WTC11 (cell line): ENCODE measurements around the gene ZNF280D.

ENCODE experiments used
- CTCF ChIP-seq: fragments of 200-600 bp; IDR thresholded peaks from 2 replicates; pipeline ENCODE4 v1.8.0; 2022; ENCODE audit warnings: antibody characterized with exemption
- MAX ChIP-seq: sonication (generic); formaldehyde crosslinking; IDR thresholded peaks from 2 replicates; pipeline ENCODE4 v1.8.0; 2022; ENCODE audit warnings: mild to moderate bottlenecking, missing genetic modification reagents
- NFYB ChIP-seq: sonication (generic); formaldehyde crosslinking; conservative IDR thresholded peaks from 2 replicates; pipeline ENCODE4 v1.8.0; 2022; ENCODE audit warnings: low read depth, missing genetic modification reagents
- PRDM15 ChIP-seq: sonication (generic); formaldehyde crosslinking; IDR thresholded peaks from 2 replicates; pipeline ENCODE4 v1.8.0; 2022; ENCODE audit warnings: missing genetic modification reagents
- USF1 ChIP-seq: sonication (generic); formaldehyde crosslinking; IDR thresholded peaks from 2 replicates; pipeline ENCODE4 v1.8.0; 2022; ENCODE audit warnings: mild to moderate bottlenecking, missing genetic modification reagents
- USF2 ChIP-seq: sonication (generic); formaldehyde crosslinking; IDR thresholded peaks from 2 replicates; pipeline ENCODE4 v1.8.1; 2023; ENCODE audit warnings: mild to moderate bottlenecking, missing genetic modification reagents, moderate library complexity
- ZBTB43 ChIP-seq: sonication (generic); formaldehyde crosslinking; IDR thresholded peaks from 2 replicates; pipeline ENCODE4 v1.8.1; 2023; ENCODE audit warnings: mild to moderate bottlenecking, missing genetic modification reagents
- ZNF138 ChIP-seq: sonication (generic); formaldehyde crosslinking; conservative IDR thresholded peaks from 2 replicates; pipeline ENCODE4 v1.8.1; 2022; ENCODE audit warnings: mild to moderate bottlenecking, moderate library complexity, missing genetic modification reagents
- ZNF281 ChIP-seq: sonication (generic); formaldehyde crosslinking; IDR thresholded peaks from 2 replicates; pipeline ENCODE4 v1.8.0; 2023; ENCODE audit warnings: mild to moderate bottlenecking, missing genetic modification reagents

- TF ChIP-seq NFYB (CRISPR knock-in tag) (no peak), ZBTB43 (CRISPR knock-in tag) (no peak), CTCF (no peak), USF1 (CRISPR knock-in tag) (no peak), ZNF281 (CRISPR knock-in tag) (no peak), ZNF138 (CRISPR knock-in tag) (no peak), PRDM15 (no peak), MAX (CRISPR knock-in tag) (no peak), USF2 (CRISPR knock-in tag) (no peak)
Measured at GRCh38 chr15:56582785-56583184, 150.5 kb downstream of the ZNF280D start.
